ENCODE measurements around the gene C4BPB. TPM values are rescaled to one million over a fixed set of nuclear protein-coding genes. Genes with fewer than 3 reads are reported as not detected.

Gene C4BPB
- total RNA-seq, 2 donors from 2014 or later: not detected

GRCh38 chr1:207091200-207091908 lies 2.7 kb downstream of the C4BPB start:
- WGBS, 2 experiments (ENCODE audit: insufficient coverage in 1 of 2, insufficient read length in 1 of 2): 90 to 96% methylated on average over 4 of the region's 4 CpGs

DNA sequence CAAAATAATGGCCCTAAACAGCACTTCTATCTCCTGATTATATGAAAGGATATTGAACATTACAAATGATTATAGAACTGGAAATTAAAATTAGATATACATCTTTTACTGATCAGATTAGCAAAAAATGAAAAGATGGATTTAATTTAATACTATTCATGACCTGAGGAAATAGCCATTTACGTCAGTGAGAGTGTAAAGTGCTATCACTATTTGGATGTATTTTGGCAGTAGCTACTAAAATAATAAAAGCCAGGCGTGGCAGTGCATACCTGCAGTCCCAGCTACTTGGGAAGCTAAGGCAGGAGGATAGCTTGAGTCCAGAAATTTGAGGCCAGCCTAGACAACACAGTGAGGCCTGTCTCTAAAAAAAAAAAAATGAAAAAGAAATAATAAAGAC lies 5.3 kb downstream of the C4BPB start:
- DNase-seq: no peak
- Mint-ChIP-seq H3K4me3 (no peak overlapping the region), H3K4me1 (no peaks in the 10 kb centered on the region), H3K36me3 (ENCODE audit: low read depth) (no peaks in the 10 kb centered on the region), H3K27me3 (ENCODE audit: insufficient read depth) (peaks cover 5% of the 10 kb centered on the region), H3K9me3 (peaks cover 12% of the 10 kb centered on the region), H3K27ac (no peak overlapping the region)
- Histone ChIP-seq H3K4me1 (ENCODE audit: control insufficient read depth, insufficient read depth, low read length) (no peaks in the 10 kb centered on the region), H3K4me3 (ENCODE audit: low read length) (no peak overlapping the region), H3K9me3 (ENCODE audit: control insufficient read depth, low read length) (peaks cover 13% of the 10 kb centered on the region), H3K27me3 (ENCODE audit: control insufficient read depth, insufficient read depth, low read length, poor library complexity, severe bottlenecking) (no peaks in the 10 kb centered on the region), H3K36me3 (ENCODE audit: control insufficient read depth, insufficient read depth, low read length) (no peaks in the 10 kb centered on the region), H3K27ac (ENCODE audit: low read depth, low read length) (no peak overlapping the region), H3K9ac (ENCODE audit: extremely low read depth, low read length, poor library complexity, severe bottlenecking) (no peak overlapping the region)
- 60 to 65% methylated on average over 2 of the region's 2 CpGs for WGBS, 2 experiments (ENCODE audit: insufficient coverage in 1 of 2, insufficient read length in 1 of 2)
- no peak for TF ChIP-seq CTCF (conservative IDR thresholded peaks at IDR 0.05)

More at GRCh38 chr1:207091200-207091908, 2.7 kb downstream of the C4BPB start:
- Histone ChIP-seq H3K36me3 (ENCODE audit: control insufficient read depth, insufficient read depth, low read length) (no peaks in the 10 kb centered on the region), H3K4me3 (ENCODE audit: low read length) (no peak overlapping the region), H3K27ac (ENCODE audit: low read depth, low read length) (no peak overlapping the region), H3K27me3 (ENCODE audit: control insufficient read depth, insufficient read depth, low read length, poor library complexity, severe bottlenecking) (no peaks in the 10 kb centered on the region), H3K9me3 (ENCODE audit: control insufficient read depth, low read length) (no peaks in the 10 kb centered on the region), H3K4me1 (ENCODE audit: control insufficient read depth, insufficient read depth, low read length) (no peaks in the 10 kb centered on the region), H3K9ac (ENCODE audit: extremely low read depth, low read length, poor library complexity, severe bottlenecking) (no peak overlapping the region)
- Mint-ChIP-seq H3K36me3 (ENCODE audit: low read depth) (no peaks in the 10 kb centered on the region), H3K27me3 (ENCODE audit: insufficient read depth) (peaks cover 5% of the 10 kb centered on the region), H3K4me3 (no peak overlapping the region), H3K27ac (no peak overlapping the region), H3K4me1 (peaks cover 6% of the 10 kb centered on the region), H3K9me3 (no peaks in the 10 kb centered on the region)
- DNase-seq: no peak
- peak; percentile 15 for TF ChIP-seq CTCF (conservative IDR thresholded peaks at IDR 0.05)

DNA sequence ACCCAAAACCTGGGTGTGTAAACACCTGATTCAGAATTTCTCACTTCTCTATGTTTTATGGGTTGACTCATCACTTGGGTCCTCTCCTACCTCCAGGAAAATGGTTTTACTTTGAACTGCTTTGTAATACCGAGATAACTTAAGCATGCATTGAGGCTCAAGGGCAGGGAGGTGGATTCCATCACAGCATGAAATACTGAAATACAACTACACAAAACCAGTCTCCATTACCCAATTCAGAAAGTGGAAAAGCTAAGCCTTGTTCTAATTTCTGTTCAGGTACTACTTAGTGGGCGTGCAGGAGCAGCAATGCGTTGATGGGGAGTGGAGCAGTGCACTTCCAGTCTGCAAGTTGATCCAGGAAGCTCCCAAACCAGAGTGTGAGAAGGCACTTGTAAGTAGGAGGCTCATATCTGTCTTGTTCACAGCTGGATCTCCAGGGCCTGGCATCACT lies 9.2 kb downstream of the C4BPB start:
- Mint-ChIP-seq H3K4me3 (no peak overlapping the region), H3K27me3 (ENCODE audit: insufficient read depth) (peaks cover 8% of the 10 kb centered on the region), H3K4me1 (no peaks in the 10 kb centered on the region), H3K36me3 (ENCODE audit: low read depth) (no peaks in the 10 kb centered on the region), H3K9me3 (peaks cover 17% of the 10 kb centered on the region), H3K27ac (no peak overlapping the region)
- no peaks in the 10 kb centered on the region for H3K36me3 ChIP-seq (ENCODE audit: control insufficient read depth, insufficient read depth, low read length)
- no peaks in the 10 kb centered on the region for H3K27me3 ChIP-seq (ENCODE audit: control insufficient read depth, insufficient read depth, low read length, poor library complexity, severe bottlenecking)
- H3K27ac ChIP-seq (ENCODE audit: low read depth, low read length): no peak overlapping the region
- no peak for TF ChIP-seq CTCF (conservative IDR thresholded peaks at IDR 0.05)
- no peaks in the 10 kb centered on the region for H3K4me1 ChIP-seq (ENCODE audit: control insufficient read depth, insufficient read depth, low read length)
- H3K4me3 ChIP-seq (ENCODE audit: low read length): peak overlapping the region; percentile 64
- DNase-seq: no peak
- H3K9me3 ChIP-seq (ENCODE audit: control insufficient read depth, low read length): peaks cover 18% of the 10 kb centered on the region
- 96 to 100% methylated on average over 3 of the region's 3 CpGs for WGBS, 2 experiments (ENCODE audit: insufficient coverage in 1 of 2, insufficient read length in 1 of 2)
- no peak overlapping the region for H3K9ac ChIP-seq (ENCODE audit: extremely low read depth, low read length, poor library complexity, severe bottlenecking)

Measured in endodermal cell (in vitro differentiated cells).